Left renal pelvis (tissue), 4 donors: ENCODE measurements around the gene C1QTNF7. TPM values are rescaled to one million over a fixed set of nuclear protein-coding genes. Genes with fewer than 3 reads are reported as not detected.

ENCODE experiments used
- DNase-seq, 4 donors: peaks; one replicate each; pipeline ENCODE4 v3.0.0-alpha.2; 2013; ENCODE audit warnings: low read depth in 4 of 4, low spot score in 3 of 4
- polyA plus RNA-seq, 4 donors: library from polyadenylated mRNA; unstranded; fragments of 120-200 nt; gene quantifications; one replicate each; pipeline ENCODE4 v1.2.1, GENCODE V29; 2013; ENCODE audit not compliant: insufficient read length in 4 of 4

The C1QTNF7 gene, protein sequence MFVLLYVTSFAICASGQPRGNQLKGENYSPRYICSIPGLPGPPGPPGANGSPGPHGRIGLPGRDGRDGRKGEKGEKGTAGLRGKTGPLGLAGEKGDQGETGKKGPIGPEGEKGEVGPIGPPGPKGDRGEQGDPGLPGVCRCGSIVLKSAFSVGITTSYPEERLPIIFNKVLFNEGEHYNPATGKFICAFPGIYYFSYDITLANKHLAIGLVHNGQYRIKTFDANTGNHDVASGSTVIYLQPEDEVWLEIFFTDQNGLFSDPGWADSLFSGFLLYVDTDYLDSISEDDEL
- polyA plus RNA-seq = 10 to 100 TPM in 3 of 4 donors, 1 to 10 TPM in 1; 8.0 to 28.0 (median 22.7) TPM

DNA sequence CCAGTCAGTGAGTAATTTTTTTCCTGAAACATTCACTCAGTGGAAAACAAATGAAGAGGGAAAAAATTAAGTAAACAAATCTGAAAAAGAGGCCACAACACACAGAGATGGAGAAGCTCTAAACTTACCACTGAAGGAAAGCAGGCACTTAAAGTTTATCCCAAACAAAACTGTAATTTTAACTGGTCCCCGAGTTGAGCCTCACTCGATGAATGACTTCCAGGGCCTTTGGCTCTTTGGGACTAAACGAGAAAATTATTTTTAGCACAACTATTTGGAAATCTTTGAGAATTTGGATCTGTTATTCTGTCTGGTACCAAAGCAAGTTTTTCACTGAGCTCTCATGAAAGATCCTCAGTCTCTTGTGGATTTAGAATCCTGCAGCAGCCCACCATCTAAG lies at the start of gene C1QTNF7:
TSS of gene C1QTNF7 (plus strand) at position 333 of the 400 bp plus-strand sequence. CDS start 7,711 bp downstream, outside the sequence.
- no peak for DNase-seq

DNA sequence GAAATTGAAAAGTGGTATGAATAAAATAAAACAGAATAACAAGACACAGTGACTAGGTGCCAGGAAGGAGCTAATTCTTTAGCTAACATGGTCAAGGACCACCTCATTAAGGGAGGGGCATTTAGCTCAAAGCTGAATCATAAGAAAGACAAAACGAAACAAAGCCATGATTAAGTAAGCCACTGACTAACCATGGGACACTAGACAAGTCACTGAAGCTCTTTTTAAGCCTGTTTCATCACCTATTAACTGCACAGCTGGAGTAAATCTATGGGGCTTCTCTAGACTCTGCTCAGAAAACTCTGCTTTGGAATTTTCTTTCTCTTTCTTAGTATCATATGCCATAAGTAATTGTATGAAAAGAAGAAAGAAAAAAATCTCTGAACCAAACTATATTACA lies 49.8 kb upstream of the C1QTNF7 start:
- no peak for DNase-seq

DNA sequence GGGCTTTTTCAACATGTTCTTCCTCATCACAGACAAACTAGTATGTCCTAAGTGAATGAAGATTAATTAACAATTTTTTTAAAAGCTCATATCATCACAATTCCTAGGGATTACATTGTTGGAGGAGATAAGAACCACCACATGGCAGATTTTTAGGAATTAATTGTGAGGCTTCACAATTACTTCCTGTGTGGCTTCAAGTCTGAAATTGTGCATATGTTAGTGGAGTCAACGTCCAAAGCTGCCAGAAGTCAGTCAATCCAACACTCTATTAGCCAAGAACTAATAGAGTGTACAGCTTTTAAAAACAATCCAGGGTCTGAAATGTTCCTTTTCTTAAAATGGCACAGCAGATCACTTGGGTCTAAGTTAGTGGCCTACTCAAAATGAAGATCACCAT lies 49.3 kb upstream of the C1QTNF7 start:
- DNase-seq = no peak

DNA sequence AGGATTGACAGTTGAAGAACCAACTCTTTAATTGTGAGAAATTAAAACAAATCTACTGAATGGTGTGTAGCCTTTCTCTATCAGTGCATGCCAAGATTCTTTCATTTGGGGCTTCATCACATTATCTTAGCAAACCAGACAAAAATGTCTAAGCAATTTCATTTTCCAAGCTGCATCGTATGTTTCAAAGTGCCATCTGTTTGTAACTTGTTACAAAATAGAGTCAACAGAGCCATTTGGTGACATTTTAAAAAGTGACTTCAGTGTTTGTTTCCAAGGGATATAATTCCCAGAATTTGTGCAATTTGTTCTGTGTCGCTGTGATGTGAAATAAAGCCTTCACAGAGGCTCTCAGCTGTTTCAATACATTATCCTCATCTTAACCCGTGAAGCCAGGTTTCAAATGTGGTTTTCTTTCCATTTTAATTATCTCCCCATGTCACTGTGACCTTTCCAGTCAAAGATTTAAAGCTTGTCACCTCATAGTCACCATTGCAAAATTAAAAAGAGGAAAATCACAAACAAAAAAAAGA lies 46.0 kb upstream of the C1QTNF7 start:
- no peak for DNase-seq

DNA sequence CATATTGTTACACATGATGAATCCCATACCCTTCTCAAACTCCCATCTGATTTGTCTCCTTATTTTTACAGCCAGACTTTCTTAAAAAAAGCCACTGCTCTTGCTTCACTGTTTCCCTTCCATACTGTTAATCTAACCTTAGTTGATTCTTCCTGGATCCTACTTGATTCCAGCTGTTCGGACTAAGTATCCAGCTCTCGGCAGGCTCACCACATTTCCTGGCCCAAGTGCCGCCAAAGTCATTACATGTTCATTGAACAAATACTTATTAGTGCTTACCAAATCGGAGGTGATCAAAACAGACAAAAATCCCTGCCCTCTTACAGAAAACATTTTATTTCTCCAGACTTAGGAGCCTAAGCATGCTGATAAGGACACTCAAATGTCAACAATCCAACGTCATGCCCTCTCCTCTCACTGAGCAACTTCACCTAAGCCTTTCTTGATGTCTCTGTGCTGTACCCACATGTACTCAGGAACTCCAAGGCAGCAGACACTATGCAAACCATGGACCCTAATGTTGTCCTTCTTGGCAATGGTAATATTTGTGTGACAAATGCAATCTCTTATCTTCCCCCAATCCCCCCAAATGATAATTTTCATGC lies 45.1 kb upstream of the C1QTNF7 start:
- no peak for DNase-seq

DNA sequence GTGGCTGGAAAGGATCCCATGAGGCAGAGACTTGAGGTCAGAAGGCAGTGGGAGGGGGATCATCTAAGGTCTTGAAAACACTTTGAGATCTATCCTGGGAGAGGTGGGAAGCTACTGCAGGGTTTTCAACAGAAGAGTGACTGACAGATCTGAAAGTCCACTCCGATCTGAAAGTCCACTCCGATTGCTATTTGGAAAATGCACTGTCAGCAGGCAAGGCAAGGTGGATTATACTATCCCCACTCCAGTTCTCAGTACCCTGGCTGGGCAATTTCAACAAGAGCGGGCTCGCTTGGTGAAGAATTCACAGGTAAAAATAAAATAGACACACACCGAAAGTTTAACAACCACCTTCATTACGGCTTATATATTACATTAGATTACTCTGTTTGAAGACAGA lies 42.3 kb upstream of the C1QTNF7 start:
- no peak for DNase-seq

DNA sequence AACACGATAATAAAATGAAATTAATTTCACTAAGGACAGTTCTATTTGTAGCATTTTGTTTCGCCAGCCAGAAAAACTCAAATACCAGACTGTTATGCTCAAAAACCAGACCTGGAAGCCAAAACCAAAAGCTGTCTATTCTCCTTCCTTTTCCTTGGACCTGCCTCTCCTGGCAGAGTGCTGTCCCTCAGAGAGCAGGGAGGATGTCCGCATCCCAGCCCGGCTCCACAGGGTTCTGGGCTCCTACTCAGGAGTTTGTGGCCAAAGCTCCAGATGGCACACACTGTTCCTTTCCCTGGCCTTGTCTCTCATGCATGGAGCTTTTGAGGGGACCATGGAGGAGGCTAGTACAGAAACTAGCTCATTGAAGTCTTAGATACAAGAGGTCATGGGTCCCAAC lies 41.9 kb upstream of the C1QTNF7 start:
- DNase-seq = no peak

DNA sequence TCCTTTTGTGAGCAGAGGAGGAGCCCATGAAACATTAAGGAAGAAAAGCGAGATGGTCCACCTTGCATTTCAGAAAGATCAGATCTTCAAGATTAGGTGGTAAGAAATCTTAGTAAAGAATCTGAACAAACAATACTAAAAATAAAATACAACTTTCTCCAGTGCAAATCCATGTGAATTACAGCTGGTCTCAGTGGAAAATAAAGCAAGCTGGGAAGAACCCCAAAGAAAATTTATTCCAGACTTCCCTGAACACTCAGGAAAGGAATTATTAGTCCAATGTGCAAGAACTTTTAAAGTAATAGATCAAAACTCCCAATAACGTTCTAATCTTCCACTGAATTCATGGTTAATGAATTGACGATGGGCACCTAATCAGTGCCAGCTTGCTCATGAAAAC lies 37.3 kb upstream of the C1QTNF7 start:
- DNase-seq = no peak

DNA sequence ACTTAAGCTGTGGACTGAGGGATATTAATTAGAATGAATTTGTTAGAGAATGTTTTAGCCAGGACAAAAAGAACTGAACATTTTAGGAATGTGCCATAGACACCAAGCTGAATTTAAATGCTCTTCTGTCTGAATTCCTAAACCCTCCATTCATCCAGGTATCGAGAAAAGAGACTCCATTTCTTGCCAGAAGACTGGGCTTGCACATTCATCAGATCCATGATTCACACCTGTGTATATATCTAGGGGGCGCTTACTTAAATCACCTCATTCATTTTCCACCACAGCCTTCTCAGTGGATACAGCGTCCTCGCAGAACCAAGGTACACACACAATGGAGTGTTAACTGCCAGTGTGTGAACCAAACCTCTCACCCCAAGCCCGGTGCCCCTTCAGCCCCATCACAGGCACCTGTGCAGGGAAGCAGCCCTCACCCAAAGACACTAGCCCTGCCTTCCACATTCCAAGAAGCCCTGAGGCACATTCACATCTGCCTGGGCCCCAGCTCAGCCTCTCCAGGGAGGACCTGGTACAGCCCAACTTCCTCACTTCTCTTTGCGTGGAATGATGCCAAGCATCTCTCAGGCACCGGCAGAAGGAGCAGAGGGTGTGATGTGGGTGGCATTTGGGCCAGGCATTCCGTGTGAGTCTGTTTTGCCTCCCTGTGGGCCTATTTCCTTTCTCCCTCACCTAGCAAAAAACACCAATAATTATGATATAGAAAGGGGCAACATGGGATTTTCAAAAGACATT lies 35.6 kb upstream of the C1QTNF7 start:
- no peak for DNase-seq

DNA sequence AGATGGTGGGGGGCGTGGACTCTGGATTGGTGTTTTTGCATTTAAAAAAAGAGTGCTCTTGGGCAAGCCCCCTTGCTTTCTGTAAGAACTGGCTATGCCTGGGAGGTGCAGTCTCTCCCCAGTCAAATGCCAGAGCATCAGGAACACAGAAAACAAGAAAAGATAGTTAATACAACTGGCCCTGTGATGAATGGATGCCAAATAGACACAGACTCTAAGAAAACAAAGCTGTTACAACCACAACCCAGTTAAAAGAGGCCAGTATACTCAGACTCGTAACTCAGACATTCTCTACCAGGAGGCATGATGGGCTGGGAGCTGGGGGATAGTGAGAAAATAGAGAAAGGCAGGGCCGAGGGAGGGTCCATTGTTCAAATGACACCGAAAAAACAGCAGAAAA lies 32.5 kb upstream of the C1QTNF7 start:
- DNase-seq = no peak

DNA sequence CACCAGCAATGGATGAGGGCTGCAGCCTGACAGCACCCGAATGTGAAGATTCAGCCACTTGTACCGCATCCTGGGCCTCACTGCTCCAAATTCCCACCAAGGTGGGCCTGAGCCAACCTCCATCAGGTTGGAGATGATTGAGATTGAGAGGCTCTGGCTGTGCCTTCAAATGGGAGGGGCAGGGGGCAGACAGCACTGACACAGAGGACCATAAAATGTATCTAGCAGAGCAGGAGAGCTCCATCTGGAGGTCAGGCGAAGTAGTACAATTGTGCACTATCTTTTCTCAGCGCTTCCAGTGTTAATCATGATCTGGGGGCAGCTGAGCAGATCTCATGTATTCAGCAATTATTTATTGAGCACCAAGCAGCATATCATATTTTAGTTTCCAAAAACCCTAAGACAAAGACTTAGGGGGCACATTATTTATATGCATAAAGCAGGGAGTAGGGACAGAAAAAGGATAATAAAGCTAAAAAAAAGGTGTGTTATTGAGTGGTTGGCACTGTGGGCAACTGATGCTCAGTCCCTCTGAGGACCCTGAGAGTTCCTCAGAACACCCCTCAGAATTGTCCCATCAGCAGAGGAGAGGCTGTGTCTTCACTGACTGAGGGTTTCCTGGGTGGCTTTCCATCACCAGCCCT lies 31.6 kb upstream of the C1QTNF7 start:
- no peak for DNase-seq

DNA sequence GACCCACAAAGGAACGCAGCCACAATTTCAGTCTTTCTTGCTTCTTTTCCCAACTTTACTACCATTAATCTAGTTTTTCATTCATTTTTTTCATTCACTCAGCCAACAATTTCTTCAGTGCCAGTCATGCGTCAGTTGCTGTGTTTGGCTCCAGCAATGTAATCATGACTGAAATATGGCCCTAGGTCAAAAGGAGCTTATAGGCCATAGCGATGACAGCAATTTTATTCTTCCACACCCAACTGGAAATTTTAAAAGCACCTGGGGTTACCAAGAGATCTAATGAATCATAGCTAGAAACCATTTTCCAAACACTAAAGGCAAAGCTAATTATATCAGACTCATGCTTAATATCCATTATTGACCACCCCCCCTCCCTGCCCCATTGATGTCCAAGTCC lies 29.8 kb upstream of the C1QTNF7 start:
- no peak for DNase-seq

DNA sequence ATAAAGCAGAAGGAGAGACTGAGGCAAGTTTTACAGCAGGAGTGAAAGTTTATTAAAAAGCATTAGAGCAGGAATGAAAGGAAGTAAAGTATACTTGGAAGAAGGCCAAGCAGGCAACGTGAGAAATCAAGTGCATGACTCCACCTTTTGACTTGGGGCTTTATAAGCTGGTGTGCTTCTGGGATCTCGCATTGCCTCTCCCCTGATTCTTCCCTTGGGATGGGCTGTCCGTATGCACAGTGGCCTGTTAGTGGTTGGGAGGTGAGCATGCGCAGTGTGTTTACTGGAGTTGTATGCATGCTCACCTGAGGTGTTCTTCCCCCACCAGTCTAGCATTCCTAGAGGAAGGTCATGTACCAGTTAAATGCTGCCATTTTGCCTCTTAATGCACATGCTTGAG lies 29.1 kb upstream of the C1QTNF7 start:
- no peak for DNase-seq

DNA sequence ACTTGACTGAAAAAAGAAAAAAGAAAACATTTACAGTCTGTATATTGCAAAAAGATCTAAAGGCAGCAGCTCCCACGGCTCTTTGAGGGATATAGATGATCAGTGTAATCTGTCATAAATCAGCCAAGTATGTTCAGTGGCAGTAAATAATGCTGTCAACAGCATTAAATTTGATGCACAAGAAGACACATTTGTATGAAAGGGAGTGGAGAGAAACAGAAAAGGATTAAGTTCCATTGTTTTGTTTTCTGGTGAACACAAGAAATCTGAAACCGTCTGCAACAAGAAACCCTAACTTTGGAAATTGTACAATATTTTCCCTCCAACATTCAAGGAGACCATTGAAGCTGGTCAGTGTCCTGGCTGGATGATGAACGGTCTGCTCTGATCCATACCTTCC lies 27.6 kb upstream of the C1QTNF7 start:
- DNase-seq = no peak

DNA sequence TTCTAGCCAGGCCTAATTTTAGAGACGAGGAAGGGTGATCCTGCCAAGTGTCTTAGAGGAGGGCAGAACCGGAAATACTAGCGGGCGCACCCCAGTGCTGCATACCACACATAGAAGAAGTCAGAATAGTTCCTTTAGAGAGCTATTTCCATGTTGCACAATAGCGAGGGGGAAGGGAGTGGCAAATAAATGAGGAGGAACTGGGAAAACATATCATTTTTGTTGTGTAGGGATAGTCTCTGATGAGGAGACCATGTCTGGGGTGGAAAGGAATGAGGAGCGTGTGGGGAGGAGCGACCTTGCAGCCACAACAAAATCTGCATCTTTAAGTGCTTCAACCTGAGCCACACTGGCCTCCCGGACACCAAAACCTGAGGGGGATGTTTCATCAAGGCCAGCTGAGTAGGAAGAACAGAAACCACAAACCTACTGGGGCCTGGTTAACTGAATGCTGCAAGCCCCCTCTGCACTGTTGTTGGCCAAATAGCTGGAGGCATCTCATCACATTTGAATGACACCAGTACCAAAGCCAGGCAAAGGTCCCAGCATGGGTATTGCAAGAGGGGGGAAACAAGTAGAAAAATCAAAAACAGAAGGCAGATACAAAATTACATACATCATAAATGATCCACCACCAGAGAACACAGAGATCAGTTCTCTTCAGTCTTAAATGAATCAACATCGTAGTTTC lies 26.7 kb upstream of the C1QTNF7 start:
- no peak for DNase-seq

DNA sequence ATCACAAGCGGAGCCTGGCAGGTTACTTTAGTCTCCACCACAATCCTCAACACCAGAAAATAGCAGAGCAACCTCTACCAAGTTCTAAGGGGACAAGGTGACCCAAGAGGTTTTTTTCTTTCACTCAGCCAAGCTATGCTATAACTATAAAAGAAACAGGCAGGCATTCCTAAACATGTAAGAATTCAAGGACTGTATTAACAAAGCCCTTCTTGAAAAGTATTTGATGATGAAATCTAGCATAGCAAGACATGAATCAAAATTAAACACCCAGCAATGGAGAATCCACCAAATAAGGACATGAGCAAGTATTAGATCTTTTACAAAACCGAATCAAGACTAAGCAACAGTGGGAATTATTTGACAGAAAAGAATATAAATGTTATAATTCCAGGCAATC lies 25.7 kb upstream of the C1QTNF7 start:
- no peak for DNase-seq

DNA sequence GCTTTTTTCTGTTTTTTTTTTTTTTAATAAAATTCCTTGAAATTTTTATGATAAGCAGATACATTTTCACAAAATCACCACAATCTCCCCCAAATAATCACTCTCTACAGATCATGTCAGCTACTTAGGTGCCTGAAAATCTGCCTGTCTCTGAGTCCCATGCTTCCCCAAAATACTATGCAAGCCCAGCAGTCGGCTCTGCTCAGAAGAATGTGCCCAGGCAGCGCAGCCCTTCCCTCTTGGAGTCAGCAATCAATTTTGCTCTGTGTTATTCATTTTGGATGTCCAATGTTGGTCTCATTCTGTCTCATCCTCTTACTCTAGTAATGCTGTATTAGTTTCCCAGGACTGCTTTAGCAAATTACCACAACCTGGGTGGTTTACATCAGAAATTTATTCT lies 24.9 kb upstream of the C1QTNF7 start:
- no peak for DNase-seq

DNA sequence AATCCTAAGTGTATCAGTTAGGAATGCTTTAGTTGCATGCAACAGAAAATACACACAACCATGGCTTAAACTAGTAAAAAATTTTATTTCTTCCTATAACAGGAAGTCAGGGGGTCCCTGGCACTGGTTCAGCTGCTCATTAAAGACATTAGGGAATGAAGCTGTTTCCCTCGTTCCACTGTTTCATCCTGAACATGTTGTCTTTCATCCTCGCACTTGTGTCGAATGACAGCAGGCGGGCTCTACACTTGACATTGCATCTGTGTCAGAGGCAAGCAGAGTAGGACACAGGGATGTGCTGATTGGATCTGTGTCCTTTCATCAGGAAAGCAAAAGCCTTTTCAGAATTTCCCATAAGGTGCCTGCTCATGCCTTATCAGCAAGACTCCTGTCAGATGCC lies 22.8 kb upstream of the C1QTNF7 start:
- DNase-seq = no peak

DNA sequence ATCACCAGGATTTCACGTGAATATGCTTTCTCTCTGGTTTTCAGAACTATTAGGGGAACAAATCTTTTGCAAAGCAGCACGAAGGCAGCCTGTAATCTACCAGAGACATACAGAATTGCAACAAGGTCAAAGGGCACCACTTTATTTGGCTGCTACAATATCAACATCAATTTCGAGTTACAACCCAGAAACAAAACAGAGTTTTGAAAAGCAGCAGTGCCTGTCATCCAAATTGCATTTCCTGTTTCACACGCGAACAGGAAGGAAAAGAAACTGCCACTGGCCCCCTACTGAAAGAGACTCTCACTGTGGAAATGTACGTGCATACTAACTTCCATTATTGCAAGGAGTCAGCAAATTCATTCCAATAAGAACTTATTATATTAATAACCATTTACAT lies 17.1 kb upstream of the C1QTNF7 start:
- no peak for DNase-seq

DNA sequence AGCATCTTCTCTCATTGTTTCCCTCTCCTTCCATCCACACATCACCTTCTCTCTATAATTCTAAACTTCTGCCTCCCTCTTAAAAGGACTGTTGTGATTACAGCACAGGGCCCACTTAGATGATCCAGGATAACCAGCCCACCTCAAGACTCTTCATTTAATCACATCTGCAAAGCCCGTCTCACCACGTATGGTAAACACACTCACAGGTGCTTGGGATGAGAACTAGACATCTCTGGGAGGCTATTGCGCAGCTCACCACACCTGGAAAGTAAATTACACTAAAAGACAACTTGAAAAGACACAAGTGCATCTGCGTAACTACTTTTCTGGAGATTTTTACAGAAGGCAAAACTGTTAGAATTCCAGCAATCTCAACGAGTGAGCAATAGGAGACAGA lies 15.4 kb upstream of the C1QTNF7 start:
- DNase-seq = no peak
